ENCODE measurements around the gene ARPC2.

- TF ChIP-seq, protein P1, sequence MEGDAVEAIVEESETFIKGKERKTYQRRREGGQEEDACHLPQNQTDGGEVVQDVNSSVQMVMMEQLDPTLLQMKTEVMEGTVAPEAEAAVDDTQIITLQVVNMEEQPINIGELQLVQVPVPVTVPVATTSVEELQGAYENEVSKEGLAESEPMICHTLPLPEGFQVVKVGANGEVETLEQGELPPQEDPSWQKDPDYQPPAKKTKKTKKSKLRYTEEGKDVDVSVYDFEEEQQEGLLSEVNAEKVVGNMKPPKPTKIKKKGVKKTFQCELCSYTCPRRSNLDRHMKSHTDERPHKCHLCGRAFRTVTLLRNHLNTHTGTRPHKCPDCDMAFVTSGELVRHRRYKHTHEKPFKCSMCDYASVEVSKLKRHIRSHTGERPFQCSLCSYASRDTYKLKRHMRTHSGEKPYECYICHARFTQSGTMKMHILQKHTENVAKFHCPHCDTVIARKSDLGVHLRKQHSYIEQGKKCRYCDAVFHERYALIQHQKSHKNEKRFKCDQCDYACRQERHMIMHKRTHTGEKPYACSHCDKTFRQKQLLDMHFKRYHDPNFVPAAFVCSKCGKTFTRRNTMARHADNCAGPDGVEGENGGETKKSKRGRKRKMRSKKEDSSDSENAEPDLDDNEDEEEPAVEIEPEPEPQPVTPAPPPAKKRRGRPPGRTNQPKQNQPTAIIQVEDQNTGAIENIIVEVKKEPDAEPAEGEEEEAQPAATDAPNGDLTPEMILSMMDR (IDR thresholded peaks at IDR 0.05): no peak
- no peak for TF ChIP-seq POLR2A (IDR thresholded peaks at IDR 0.05)
Measured at GRCh38 chr2:218219934-218220333, 2.9 kb downstream of the ARPC2 start.

Measured in transverse colon (tissue), 3 donors.